ENCODE data around the gene GRM8.

GRCh38 chr7:127254163-127254684 is 1.5 kb upstream of the GRM8 start:
- no peak for TF ChIP-seq SUZ12 (IDR thresholded peaks at IDR 0.05; ENCODE audit: extremely low read depth, insufficient read depth, insufficient read length)
- no peak for TF ChIP-seq ZNF274 (IDR thresholded peaks at IDR 0.05; ENCODE audit: low read depth, low read length)
